OCI-LY3 (cell line): Measurements from ENCODE around the gene WDR26.

Experiments used
- H2AFZ ChIP-seq: fragments of 200-600, 300-600 bp; shearing (Covaris generic); 2 replicates; pipeline ENCODE4 v1.6.0; 2014; ENCODE audit warnings: antibody characterized with exemption, low read depth, low read length
- H3K27ac ChIP-seq: fragments of 200-600, 300-600 bp; sonication (generic); 2 replicates; pipeline ENCODE4 v1.5.1; 2014; ENCODE audit warnings: mild to moderate bottlenecking, low read length, moderate library complexity, mixed read lengths
- H3K27me3 ChIP-seq: fragments of 200-600, 300-600 bp; sonication (generic); 2 replicates; pipeline ENCODE4 v1.6.1; 2014; ENCODE audit warnings: low read depth, low read length, mixed read lengths
- H3K36me3 ChIP-seq: fragments of 200-600, 300-600 bp; sonication (generic); replicated peaks from 2 replicates; pipeline ENCODE3; 2014; ENCODE audit warnings: low read depth, low read length, mixed read lengths
- H3K4me1 ChIP-seq: fragments of 300-600, 200-600 bp; sonication (generic); 2 replicates; pipeline ENCODE4 v1.6.1; 2014; ENCODE audit warnings: low read length, mixed read lengths
- H3K4me2 ChIP-seq: fragments of 200-600, 300-600 bp; sonication (generic); 2 replicates; pipeline ENCODE4 v1.6.1; 2014; ENCODE audit warnings: low read length, mixed read lengths
- H3K4me3 ChIP-seq: fragments of 300-600, 200-600 bp; sonication (generic); 2 replicates; pipeline ENCODE4 v1.5.1; 2014; ENCODE audit warnings: antibody characterized with exemption, mild to moderate bottlenecking, low read length, moderate library complexity
- H3K79me2 ChIP-seq: fragments of 300-600, 200-600 bp; shearing (Covaris generic); 2 replicates; pipeline ENCODE4 v1.6.1; 2014; ENCODE audit warnings: mild to moderate bottlenecking, low read length, mixed read lengths
- H3K9ac ChIP-seq: fragments of 300-600, 200-600 bp; shearing (Covaris generic); 2 replicates; pipeline ENCODE4 v1.6.0; 2014; ENCODE audit warnings: mild to moderate bottlenecking, low read length, moderate library complexity
- H3K9me3 ChIP-seq: fragments of 200-600, 300-600 bp; shearing (Covaris generic); 2 replicates; pipeline ENCODE4 v1.6.1; 2014; ENCODE audit warnings: low read length, mixed read lengths; ENCODE audit not compliant: insufficient read depth
- H4K20me1 ChIP-seq: fragments of 200-600, 300-600 bp; sonication (generic); 2 replicates; pipeline ENCODE4 v1.6.1; 2016; ENCODE audit warnings: low read length, mixed read lengths; ENCODE audit not compliant: insufficient read depth
- CTCF ChIP-seq: fragments of 200-600, 300-600 bp; sonication (generic); IDR thresholded peaks from 2 replicates; pipeline ENCODE4 v1.5.1; 2014; ENCODE audit warnings: antibody characterized with exemption, low read length, low read depth
- EZH2phosphoT487 ChIP-seq: fragments of 200-600 bp; shearing (Covaris generic); IDR thresholded peaks from 2 replicates; pipeline ENCODE4 v1.6.1; 2018; ENCODE audit warnings: antibody characterized with exemption, mixed run types, low read depth

WDR26 gene

GRCh38 chr1:224405604-224405970, 29.0 kb downstream of the WDR26 start:
- TF ChIP-seq EZH2phosphoT487 (no peak), CTCF (no peak)
- Histone ChIP-seq H4K20me1 (peaks cover 26% of the 10 kb centered on the region), H3K4me1 (peaks cover 26% of the 10 kb centered on the region), H3K9ac (no peak overlapping the region), H3K36me3 (peaks cover 64% of the 10 kb centered on the region), H3K27me3 (no peaks in the 10 kb centered on the region), H3K4me3 (no peak overlapping the region), H3K9me3 (no peaks in the 10 kb centered on the region), H2AFZ (no peak overlapping the region), H3K27ac (no peak overlapping the region), H3K79me2 (peaks cover 24% of the 10 kb centered on the region), H3K4me2 (no peak overlapping the region)

GRCh38 chr1:224404916-224405603, 29.5 kb downstream of the WDR26 start:
- H3K4me1 ChIP-seq: peaks cover 26% of the 10 kb centered on the region
- peaks cover 60% of the 10 kb centered on the region for H3K36me3 ChIP-seq
- no peak overlapping the region for H2AFZ ChIP-seq
- peaks cover 26% of the 10 kb centered on the region for H4K20me1 ChIP-seq
- H3K9ac ChIP-seq: no peak overlapping the region
- no peaks in the 10 kb centered on the region for H3K9me3 ChIP-seq
- TF ChIP-seq EZH2phosphoT487 (no peak), CTCF (no peak)
- H3K4me2 ChIP-seq: no peak overlapping the region
- no peaks in the 10 kb centered on the region for H3K27me3 ChIP-seq
- peaks cover 24% of the 10 kb centered on the region for H3K79me2 ChIP-seq
- H3K27ac ChIP-seq: no peak overlapping the region
- no peak overlapping the region for H3K4me3 ChIP-seq

- Histone ChIP-seq H3K27ac (no peak overlapping the region), H3K4me3 (no peak overlapping the region), H4K20me1 (peaks cover 19% of the 10 kb centered on the region; the same call in 1 of the 2 replicates), H3K4me1 (peaks cover 7% of the 10 kb centered on the region), H3K4me2 (no peak overlapping the region), H2AFZ (no peak overlapping the region), H3K27me3 (no peaks in the 10 kb centered on the region), H3K9ac (no peak overlapping the region), H3K36me3 (peaks cover 64% of the 10 kb centered on the region), H3K79me2 (peaks cover 9% of the 10 kb centered on the region), H3K9me3 (no peaks in the 10 kb centered on the region)
- TF ChIP-seq EZH2phosphoT487 (no peak), CTCF (no peak)
These were observed 32.0 kb downstream of the WDR26 start for GRCh38 chr1:224402472-224403036.

GRCh38 chr1:224399887-224400286, 34.7 kb downstream of the WDR26 start:
- H3K4me3 ChIP-seq: no peak overlapping the region
- no peaks in the 10 kb centered on the region for H3K27me3 ChIP-seq
- H3K27ac ChIP-seq: no peak overlapping the region
- no peaks in the 10 kb centered on the region for H3K4me1 ChIP-seq
- no peak overlapping the region for H3K4me2 ChIP-seq
- H3K9me3 ChIP-seq: no peaks in the 10 kb centered on the region
- peaks cover 75% of the 10 kb centered on the region for H3K36me3 ChIP-seq
- no peaks in the 10 kb centered on the region for H3K79me2 ChIP-seq
- TF ChIP-seq CTCF (no peak), EZH2phosphoT487 (no peak)
- H4K20me1 ChIP-seq: peaks cover 7% of the 10 kb centered on the region; the same call in 1 of the 2 replicates
- H2AFZ ChIP-seq: no peak overlapping the region
- H3K9ac ChIP-seq: no peak overlapping the region
